ENCODE data around the gene TRNP1.

Gene TRNP1

DNA sequence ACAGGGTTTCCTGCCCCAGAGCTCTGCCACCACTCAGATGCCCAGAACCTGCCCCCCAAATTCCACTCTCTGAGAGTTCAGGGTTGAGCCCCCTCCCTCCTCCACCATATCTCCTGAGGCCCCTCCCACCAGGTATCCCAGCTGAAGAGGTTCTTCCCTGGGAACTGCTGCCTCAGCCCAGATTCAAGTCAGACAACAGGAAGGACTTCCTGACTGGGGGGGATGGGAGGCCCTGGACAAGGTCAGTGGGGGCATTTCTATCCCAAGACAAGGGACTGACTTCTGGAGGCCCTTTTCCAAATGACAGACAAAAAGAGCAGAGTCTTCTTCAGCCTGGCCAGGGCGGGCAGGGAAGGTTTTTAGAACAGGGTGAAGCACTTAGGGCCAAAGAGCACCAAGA is 43.2 kb downstream of the TRNP1 start:
- DNase-seq: no peak
- TF ChIP-seq GATA1 (IDR thresholded peaks at IDR 0.05; ENCODE audit: low read depth, low read length) (no peak), POLR2A (IDR thresholded peaks at IDR 0.05; ENCODE audit: low read length) (no peak)

DNA sequence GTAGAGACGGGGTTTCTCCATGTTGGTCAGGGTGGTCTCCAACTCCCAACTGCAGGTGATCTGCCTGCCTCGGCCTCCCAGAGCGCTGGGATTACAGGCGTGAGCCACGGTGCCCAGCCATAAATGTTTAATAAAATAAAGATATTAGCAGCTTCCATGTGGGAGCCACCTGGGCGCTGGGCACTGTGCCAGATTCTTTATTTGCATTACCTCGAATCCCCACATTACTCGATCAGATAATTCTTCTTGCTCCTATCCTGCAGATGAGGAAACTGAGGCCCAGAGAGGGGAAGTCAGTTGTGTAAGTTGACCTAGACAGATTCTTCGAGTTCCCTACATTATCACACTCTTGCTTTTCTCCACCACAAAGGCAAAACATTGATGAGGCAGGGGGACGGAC is 44.0 kb downstream of the TRNP1 start:
- DNase-seq: no peak
- TF ChIP-seq POLR2A (IDR thresholded peaks at IDR 0.05; ENCODE audit: low read length) (no peak), GATA1 (IDR thresholded peaks at IDR 0.05; ENCODE audit: low read depth, low read length) (no peak)

DNA sequence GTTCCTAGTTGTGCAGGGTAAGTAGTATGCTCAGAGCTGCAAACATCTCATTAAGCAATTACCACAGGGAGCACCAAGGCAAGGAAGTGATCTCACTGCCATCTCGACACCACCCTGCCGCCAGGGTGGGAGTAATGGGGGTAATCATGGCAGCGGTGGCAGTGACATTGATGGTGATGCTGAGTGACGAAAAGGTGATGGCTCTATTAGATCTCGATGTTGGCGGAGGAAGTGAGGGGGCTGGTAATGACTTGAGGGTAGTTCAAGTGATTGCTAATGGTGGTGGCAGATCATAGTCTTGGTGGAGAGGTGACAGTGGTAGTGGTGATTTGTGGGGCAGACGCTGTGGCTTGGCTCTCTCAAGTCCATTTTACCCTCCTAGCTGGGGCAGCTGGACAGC is 44.5 kb downstream of the TRNP1 start:
- no peak for DNase-seq
- TF ChIP-seq POLR2A (IDR thresholded peaks at IDR 0.05; ENCODE audit: low read length) (no peak), GATA1 (IDR thresholded peaks at IDR 0.05; ENCODE audit: low read depth, low read length) (no peak)

DNA sequence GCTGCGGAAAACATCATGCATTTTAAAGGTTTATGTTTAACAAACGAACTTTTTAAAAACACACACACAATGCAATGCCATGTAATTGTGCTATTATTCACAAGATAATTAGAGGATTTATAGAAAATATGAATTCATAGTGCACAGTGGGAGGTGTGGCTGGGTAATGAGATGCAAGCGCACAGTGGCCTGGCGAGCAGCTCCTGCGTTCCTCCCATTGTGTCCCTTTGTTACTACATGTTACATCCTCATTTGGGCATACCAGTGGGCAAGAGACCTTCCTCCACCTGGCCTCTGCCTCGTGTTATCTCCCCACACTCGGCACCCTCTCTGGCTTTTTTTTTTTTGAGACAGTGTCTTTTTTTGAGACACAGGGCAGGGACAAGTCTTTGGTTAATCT is 49.2 kb downstream of the TRNP1 start:
- TF ChIP-seq GATA1 (IDR thresholded peaks at IDR 0.05; ENCODE audit: low read depth, low read length): no peak
- TF ChIP-seq POLR2A (IDR thresholded peaks at IDR 0.05; ENCODE audit: low read length): no peak
- DNase-seq: no peak

DNA sequence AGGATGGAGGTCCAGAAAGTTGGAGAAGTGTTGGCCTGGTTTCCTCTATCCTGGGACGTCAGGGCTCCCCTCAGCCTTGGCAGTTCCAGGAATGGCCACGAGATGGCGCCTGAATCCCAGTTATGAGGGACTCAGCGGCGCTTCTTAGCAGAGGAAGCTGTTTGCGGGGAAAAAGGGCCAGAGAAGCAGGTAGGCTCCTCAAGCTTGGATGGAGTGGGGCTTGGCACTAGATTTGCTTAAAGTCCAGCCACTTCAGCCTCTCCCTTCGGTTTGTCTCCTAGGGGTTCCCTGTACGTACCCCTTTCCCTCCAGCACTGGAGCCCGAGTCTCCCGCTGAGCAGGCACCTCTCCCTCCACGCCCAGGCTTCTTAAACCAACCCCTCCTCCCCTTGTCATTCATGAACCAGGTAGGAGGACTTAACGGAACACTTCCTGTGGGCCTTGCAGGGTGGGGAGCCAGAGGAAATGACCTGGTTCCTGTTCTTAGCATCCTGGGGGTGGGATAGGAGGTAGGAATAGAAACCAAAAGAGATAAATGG is 51.2 kb downstream of the TRNP1 start:
- peak; percentile 70 to 90 for DNase-seq
- TF ChIP-seq GATA1 (IDR thresholded peaks at IDR 0.05; ENCODE audit: low read depth, low read length) (no peak), POLR2A (IDR thresholded peaks at IDR 0.05; ENCODE audit: low read length) (no peak)

DNA sequence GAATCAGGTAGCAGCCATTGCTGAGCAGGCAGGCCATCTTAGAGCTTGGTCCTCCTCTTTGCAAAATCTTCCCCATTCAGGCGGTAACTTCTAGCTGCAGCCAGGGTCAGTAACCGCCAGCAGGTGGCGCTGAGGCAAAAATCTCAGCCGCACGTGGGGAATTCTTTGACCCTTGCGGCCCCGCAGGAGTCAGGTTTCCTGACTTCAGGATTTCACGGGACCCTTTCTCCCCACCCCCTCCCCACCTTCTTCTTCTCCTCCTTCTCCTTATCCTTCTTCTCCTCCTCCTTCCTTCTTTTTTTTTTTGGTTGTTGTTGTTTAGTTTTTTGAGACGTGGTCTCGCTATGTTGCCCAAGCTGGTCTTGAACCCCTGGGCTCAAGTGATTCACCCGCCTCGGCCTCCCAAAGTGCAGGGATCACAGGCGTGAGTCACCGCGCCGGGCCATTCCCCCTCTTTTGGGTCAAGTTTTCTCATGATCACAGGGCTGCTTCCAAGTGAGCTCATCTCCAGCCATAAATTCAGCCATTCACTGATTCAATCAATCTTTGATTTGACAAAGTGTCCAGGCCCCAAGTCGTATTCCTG is 52.6 kb downstream of the TRNP1 start:
- TF ChIP-seq POLR2A (IDR thresholded peaks at IDR 0.05; ENCODE audit: low read length): no peak
- no peak for TF ChIP-seq GATA1 (IDR thresholded peaks at IDR 0.05; ENCODE audit: low read depth, low read length)
- DNase-seq: peak in 1 of 2 experiments; percentile 78

- DNase-seq: no peak
- no peak for TF ChIP-seq POLR2A (IDR thresholded peaks at IDR 0.05; ENCODE audit: low read length)
- TF ChIP-seq GATA1 (IDR thresholded peaks at IDR 0.05; ENCODE audit: low read depth, low read length): no peak
Observed at GRCh38 chr1:27047914-27048313, 54.4 kb downstream of the TRNP1 start.

DNA sequence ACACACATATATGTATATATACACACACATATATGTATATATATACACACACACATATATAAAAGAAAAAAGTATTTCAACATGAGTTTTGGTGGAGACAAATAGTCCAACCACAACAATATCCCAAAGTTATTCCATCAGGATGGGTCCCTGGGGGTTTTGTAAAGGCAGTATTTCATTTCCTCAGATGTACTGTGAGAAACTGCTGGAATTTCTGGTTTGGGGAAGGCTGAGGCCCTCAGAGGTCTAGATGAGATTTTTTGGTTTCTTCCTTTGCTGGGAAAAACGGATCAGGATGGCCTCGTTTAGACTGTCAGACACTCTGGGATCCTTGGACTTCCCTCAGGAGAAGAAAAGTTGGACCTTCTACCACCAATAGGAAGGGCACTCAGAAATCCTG is 55.6 kb downstream of the TRNP1 start:
- TF ChIP-seq POLR2A (IDR thresholded peaks at IDR 0.05; ENCODE audit: low read length) (no peak), GATA1 (IDR thresholded peaks at IDR 0.05; ENCODE audit: low read depth, low read length) (no peak)
- no peak for DNase-seq

DNA sequence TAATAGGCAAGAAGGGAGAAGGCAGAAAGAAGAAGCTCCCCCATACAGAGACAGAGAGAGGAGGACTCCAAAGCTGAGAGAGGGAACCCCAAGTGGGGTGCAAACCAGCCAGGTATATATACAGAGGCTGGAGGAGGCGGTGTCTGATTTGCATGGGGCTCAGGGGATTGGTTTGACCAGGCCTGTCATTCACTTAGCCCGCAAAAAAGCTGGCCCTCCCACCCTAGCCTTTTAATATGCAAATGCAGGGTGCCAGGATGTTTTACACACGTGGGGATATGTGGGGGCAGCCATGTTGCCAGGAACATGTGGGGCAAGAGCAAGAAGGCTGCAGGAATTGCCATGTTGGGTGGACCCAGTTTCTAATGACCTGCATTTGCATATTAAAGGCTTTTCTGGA is 56.1 kb downstream of the TRNP1 start:
- no peak for DNase-seq
- no peak for TF ChIP-seq POLR2A (IDR thresholded peaks at IDR 0.05; ENCODE audit: low read length)
- no peak for TF ChIP-seq GATA1 (IDR thresholded peaks at IDR 0.05; ENCODE audit: low read depth, low read length)
